AG08395 (cell line): ENCODE measurements around the gene PARP16.
A peak's percentile ranks its signal among the peaks of the same experiment; 100 is the strongest.
"Not testable (repeated sequence)": the region's sequence is repeated elsewhere in the genome, so short reads cannot be mapped to it uniquely, and the experiment has no call there.

Experiments
- DNase-seq: peaks from one replicate; pipeline ENCODE4 v3.0.0; 2012; ENCODE audit warnings: mixed read lengths, low spot score

The PARP16 gene

GRCh38 chr15:65275728-65276126 lies 11.0 kb downstream of the PARP16 start:
- no peak for DNase-seq

- DNase-seq: no peak
Measured at GRCh38 chr15:65275104-65275727, 11.5 kb downstream of the PARP16 start.

- DNase-seq: peak; percentile 82
Measured at GRCh38 chr15:65270811-65271545, 15.7 kb downstream of the PARP16 start.

GRCh38 chr15:65268411-65268810 lies 18.3 kb downstream of the PARP16 start:
- DNase-seq: no peak

GRCh38 chr15:65266469-65266868 lies 20.2 kb downstream of the PARP16 start:
- no peak for DNase-seq

GRCh38 chr15:65264863-65265430 lies 21.7 kb downstream of the PARP16 start:
- no peak for DNase-seq

DNA sequence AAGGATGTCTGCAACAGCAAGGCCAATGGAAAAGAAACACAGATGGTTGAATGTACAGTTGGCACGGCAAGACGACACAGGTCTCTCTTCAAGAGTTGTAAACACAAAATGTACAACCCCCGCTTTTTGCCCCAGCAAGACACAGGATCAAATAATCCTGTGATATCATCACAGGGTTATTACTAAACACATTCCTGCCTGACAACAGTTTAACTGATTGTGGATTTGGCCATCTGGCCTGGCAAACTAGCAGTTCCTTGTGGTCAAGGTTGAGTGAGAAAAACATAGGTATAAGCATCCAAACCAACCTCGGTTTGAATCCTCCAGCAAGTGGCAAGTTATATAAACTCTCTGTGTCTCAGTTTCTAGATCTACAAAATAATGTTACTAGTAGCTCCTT lies 23.4 kb downstream of the PARP16 start:
- DNase-seq: no peak

- DNase-seq: no peak
Measured at GRCh38 chr15:65260968-65261367, 25.7 kb downstream of the PARP16 start.

DNA sequence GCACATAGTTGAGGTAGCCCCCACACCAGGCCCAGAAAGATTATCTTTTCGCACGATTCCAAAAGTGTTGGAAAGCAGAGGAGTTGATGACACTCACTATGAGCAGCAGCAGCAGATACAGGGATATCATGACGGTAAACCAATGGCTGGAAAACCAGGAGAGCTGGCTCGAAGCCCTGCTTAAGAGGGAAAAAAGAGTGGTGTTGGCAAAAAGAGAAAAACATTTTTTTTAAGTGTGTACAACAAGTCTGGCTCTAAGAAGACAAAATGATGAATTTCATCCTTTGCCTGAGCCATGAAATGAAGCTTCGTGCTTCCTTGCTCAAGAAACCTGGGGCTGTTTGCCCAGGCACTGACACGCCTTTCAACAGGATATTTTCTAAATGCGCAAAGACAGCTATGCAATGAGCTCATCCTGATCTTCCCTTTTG lies 27.3 kb downstream of the PARP16 start:
- DNase-seq: peak; percentile 77

- DNase-seq: peak; percentile 83
Measured at GRCh38 chr15:65258375-65259262, 28.1 kb downstream of the PARP16 start.

GRCh38 chr15:65255486-65256140 lies 31.1 kb downstream of the PARP16 start:
- DNase-seq: no peak

- no peak for DNase-seq
Measured at GRCh38 chr15:65254758-65255157, 31.9 kb downstream of the PARP16 start.

- DNase-seq: no peak
Measured at GRCh38 chr15:65254356-65254755, 32.3 kb downstream of the PARP16 start.

- no peak for DNase-seq
Measured at GRCh38 chr15:65249641-65250040, 37.0 kb downstream of the PARP16 start.

GRCh38 chr15:65248511-65249255 lies 38.0 kb downstream of the PARP16 start:
- DNase-seq: no peak

- no peak for DNase-seq
Measured at GRCh38 chr15:65246939-65247338, 39.7 kb downstream of the PARP16 start.

- no peak for DNase-seq
Measured at GRCh38 chr15:65246026-65246714, 40.5 kb downstream of the PARP16 start.

DNA sequence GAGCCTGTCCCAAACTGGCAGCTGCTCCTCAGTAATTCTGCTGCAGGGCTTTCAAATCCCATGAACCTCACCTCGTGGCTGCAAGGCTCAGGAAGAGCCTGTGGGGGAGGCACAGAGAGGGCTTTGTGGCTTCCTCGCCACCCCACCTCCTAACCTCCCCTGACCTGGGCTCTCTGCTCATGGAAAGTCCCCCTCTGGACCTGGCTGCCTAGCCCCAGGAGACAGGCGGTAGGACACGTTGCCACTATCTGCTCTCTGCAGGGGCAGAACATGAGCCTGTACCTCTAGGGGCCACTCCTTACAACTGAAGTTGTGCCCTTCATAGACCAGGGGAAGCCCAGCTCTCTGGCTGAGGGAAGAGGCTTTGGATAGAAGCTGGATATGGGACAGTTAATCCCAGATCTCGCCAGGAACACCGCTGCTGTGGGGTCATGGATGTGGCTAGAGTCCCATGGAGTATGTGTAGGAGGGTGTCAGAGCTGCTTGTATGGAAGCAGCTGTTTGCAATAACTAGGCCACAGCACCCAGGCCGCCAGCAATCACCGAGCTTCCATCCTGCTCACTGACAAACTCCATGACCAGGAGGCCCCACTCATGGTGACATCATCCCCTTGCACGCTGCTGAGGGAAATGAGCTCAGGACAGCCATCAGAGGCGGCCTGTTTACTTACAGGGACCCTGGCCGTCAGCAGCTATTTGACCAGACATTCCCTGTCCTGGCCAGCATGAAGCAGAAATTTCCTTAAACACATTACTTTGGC lies 41.4 kb downstream of the PARP16 start:
- DNase-seq: no peak

GRCh38 chr15:65244638-65245037 lies 42.0 kb downstream of the PARP16 start:
- DNase-seq: no peak

DNA sequence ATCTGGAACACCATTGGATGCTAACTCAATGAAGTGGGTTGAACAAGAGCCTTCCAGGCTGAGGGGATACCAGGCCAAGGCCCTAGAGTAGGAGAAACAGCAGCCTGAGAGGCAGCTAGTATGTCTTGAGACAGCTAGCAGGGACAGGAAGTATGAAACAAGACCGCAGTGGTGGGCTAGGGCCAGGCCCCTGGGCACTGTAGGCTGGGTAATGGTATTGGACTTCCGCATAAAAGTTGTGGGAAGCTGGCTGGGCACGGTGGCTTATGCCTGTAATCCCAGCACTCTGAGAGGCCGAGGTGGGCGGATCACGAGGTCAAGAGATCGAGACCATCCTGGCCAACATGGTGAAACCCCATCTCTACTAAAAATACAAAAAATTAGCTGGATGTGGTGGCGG lies 50.2 kb downstream of the PARP16 start:
- DNase-seq: not testable (repeated sequence)
